IMR-90 (cell line): ENCODE measurements around the gene PFKL. TPM values are rescaled to one million over a fixed set of nuclear protein-coding genes. Genes with fewer than 3 reads are reported as not detected.
A peak's percentile ranks its signal among the peaks of the same experiment; 100 is the strongest.

ENCODE experiments used
- ATAC-seq: fragments of 200-7000 bp; cut with Tn5 transposase; 2 replicates; pipeline ENCODE4 v1.9.1; 2020; ENCODE audit warnings: low read depth, mild to moderate bottlenecking, moderate library complexity
- BruUV-seq: library from RNA; stranded (reverse); fragments of 400-500 nt; replicated peaks from 2 replicates; lab custom pipeline; 2021; lab: Mats Ljungman, UMichigan
- CTCF ChIA-PET: fragments of 300-600 bp; formaldehyde crosslinking; extraction: SDS; loops from one replicate; lab custom pipeline; 2021; ENCODE audit warnings: antibody characterized with exemption; lab: Yijun Ruan, JAX
- POLR2A ChIA-PET: fragments of 300-600 bp; sonication (Branson Sonifier 250); formaldehyde crosslinking; loops from one replicate; lab custom pipeline; 2022; ENCODE audit warnings: antibody characterized with exemption; ENCODE audit not compliant: unreplicated experiment; lab: Charles Lee
- DNase-seq: peaks from one replicate; pipeline ENCODE4 v3.0.0; 2013
- H2AFZ ChIP-seq: replicated peaks from 2 replicates; pipeline ENCODE3; 2013; ENCODE audit warnings: low read length, mild to moderate bottlenecking; ENCODE audit not compliant: poor library complexity
- H2AK5ac ChIP-seq: 2 replicates; pipeline ENCODE4 v1.6.1; 2013; ENCODE audit warnings: low read depth, low read length, inconsistent platforms
- H2AK9ac ChIP-seq: replicated peaks from 2 replicates; pipeline ENCODE3; 2013; ENCODE audit warnings: mild to moderate bottlenecking, low read depth, low read length, moderate library complexity; ENCODE audit not compliant: poor library complexity
- H2BK120ac ChIP-seq: 2 replicates; pipeline ENCODE4 v1.6.1; 2013; ENCODE audit warnings: low read depth, low read length, inconsistent platforms
- H2BK15ac ChIP-seq: 3 replicates; pipeline ENCODE4 v1.6.1; 2013; ENCODE audit warnings: low read depth, low read length, inconsistent platforms
- H2BK20ac ChIP-seq: 2 replicates; pipeline ENCODE4 v1.6.1; 2013; ENCODE audit warnings: low read depth, mild to moderate bottlenecking, inconsistent platforms, low read length, moderate library complexity
- H2BK5ac ChIP-seq: 2 replicates; pipeline ENCODE4 v1.6.1; 2013; ENCODE audit warnings: mild to moderate bottlenecking, low read depth, low read length, inconsistent platforms; ENCODE audit not compliant: poor library complexity, severe bottlenecking
- H3K14ac ChIP-seq: replicated peaks from 2 replicates; pipeline ENCODE4 v1.6.1; 2013; ENCODE audit warnings: low read depth, low read length, inconsistent platforms
- H3K18ac ChIP-seq: 2 replicates; pipeline ENCODE4 v1.6.1; 2013; ENCODE audit warnings: low read depth, low read length, control low read depth
- H3K23ac ChIP-seq: 2 replicates; pipeline ENCODE4 v1.6.1; 2013; ENCODE audit warnings: low read depth, low read length, inconsistent platforms
- H3K27ac ChIP-seq: 2 replicates; pipeline ENCODE4 v1.5.1; 2013; ENCODE audit warnings: mild to moderate bottlenecking, control low read depth, low read length; ENCODE audit not compliant: insufficient read depth
- H3K27me3 ChIP-seq: 2 replicates; pipeline ENCODE4 v1.6.1; 2013; ENCODE audit warnings: low read length; ENCODE audit not compliant: control insufficient read depth, insufficient read depth
- H3K36me3 ChIP-seq: 2 replicates; pipeline ENCODE4 v1.6.1; 2013; ENCODE audit warnings: low read length, mixed read lengths; ENCODE audit not compliant: control insufficient read depth, insufficient read depth
- H3K4ac ChIP-seq: 2 replicates; pipeline ENCODE4 v1.6.1; 2013; ENCODE audit warnings: low read depth, low read length, inconsistent platforms
- H3K4me1 ChIP-seq: 2 replicates; pipeline ENCODE4 v1.6.1; 2013; ENCODE audit warnings: low read length, mixed read lengths; ENCODE audit not compliant: control insufficient read depth, insufficient read depth
- H3K4me2 ChIP-seq: 2 replicates; pipeline ENCODE4 v1.6.1; 2013; ENCODE audit warnings: low read depth, mild to moderate bottlenecking, control low read depth, low read length, moderate library complexity
- H3K4me3 ChIP-seq: 2 replicates; pipeline ENCODE4 v1.5.1; 2013; ENCODE audit warnings: low read depth, mild to moderate bottlenecking, control low read depth, low read length, moderate library complexity; ENCODE audit not compliant: insufficient read depth
- H3K56ac ChIP-seq: 2 replicates; pipeline ENCODE4 v1.6.1; 2013; ENCODE audit warnings: low read length, inconsistent platforms; ENCODE audit not compliant: insufficient read depth; ENCODE audit errors: extremely low read depth
- H3K79me1 ChIP-seq, 2 experiments: 2 replicates each; pipeline ENCODE4 v1.6.1; 2013; ENCODE audit warnings: low read length in 2 of 2, inconsistent platforms in 1 of 2, low read depth in 1 of 2
- H3K9ac ChIP-seq: 2 replicates; pipeline ENCODE4 v1.6.1; 2013; ENCODE audit warnings: low read depth, low read length, control low read depth
- H3K9me1 ChIP-seq: 2 replicates; pipeline ENCODE4 v1.6.1; 2013; ENCODE audit warnings: low read length, inconsistent platforms; ENCODE audit not compliant: insufficient read depth
- H3K9me3 ChIP-seq: 2 replicates; pipeline ENCODE4 v1.6.1; 2013; ENCODE audit warnings: low read length; ENCODE audit not compliant: control insufficient read depth, insufficient read depth
- H4K20me1 ChIP-seq: 2 replicates; pipeline ENCODE4 v1.6.1; 2013; ENCODE audit warnings: low read length, inconsistent platforms; ENCODE audit not compliant: insufficient read depth
- H4K5ac ChIP-seq: 2 replicates; pipeline ENCODE4 v1.6.1; 2013; ENCODE audit warnings: mild to moderate bottlenecking, low read depth, low read length, control low read depth
- H4K8ac ChIP-seq, 2 experiments: 2 replicates each; pipeline ENCODE4 v1.6.1; 2013; ENCODE audit warnings: low read depth in 2 of 2, low read length in 2 of 2, control low read depth in 1 of 2, inconsistent platforms in 1 of 2
- H4K91ac ChIP-seq: 2 replicates; pipeline ENCODE4 v1.6.1; 2013; ENCODE audit warnings: low read depth, low read length, inconsistent platforms; ENCODE audit not compliant: insufficient read depth
- BHLHE40 ChIP-seq: fragments of 150-350 bp; IDR thresholded peaks from 2 replicates; pipeline ENCODE4 v1.6.1; 2016; ENCODE audit warnings: mild to moderate bottlenecking, low read depth, low read length
- MAFK ChIP-seq: IDR thresholded peaks from 2 replicates; pipeline ENCODE4 v1.6.1; 2012; ENCODE audit warnings: low read depth, low read length, improper control_type of control experiment
- MXI1 ChIP-seq: IDR thresholded peaks from 2 replicates; pipeline ENCODE4 v1.6.1; 2012; ENCODE audit warnings: low read depth, mild to moderate bottlenecking, low read length, moderate library complexity, borderline replicate concordance
- WGBS, 2 experiments: methylation state at CpG; one replicate each; pipeline versions ENCODE4 v1.1.5 to v1.1.7; 2013; ENCODE audit warnings: missing lambda C conversion rate in 2 of 2; ENCODE audit not compliant: insufficient read length in 1 of 2; ENCODE audit errors: extremely low coverage in 2 of 2; 5-methylcytosine and 5-hydroxymethylcytosine counted together
- dilution Hi-C: fragments of 300-500 bp; cut with HindIII; formaldehyde crosslinking; loops from one replicate; pipeline ENCODE4 v1.14.3; 2018; ENCODE audit warnings: low sequenced_read_pairs; ENCODE audit not compliant: unreplicated experiment
- in situ Hi-C: fragments of 300-500 bp; cut with MboI; formaldehyde crosslinking; loops from 3 replicates; pipeline ENCODE4 v1.14.3; 2019; ENCODE audit warnings: low sequenced_read_pairs, inconsistent platforms, mixed read lengths
- intact Hi-C: fragments of 100-400 bp; cut with micrococcal nuclease; formaldehyde crosslinking; loops from 2 replicates; pipeline ENCODE4 v1.10.0; 2022
- polyA plus RNA-seq, 3 experiments: library from polyadenylated mRNA; depleted of rRNA; stranded (reverse); fragments of >200 nt; gene quantifications; 2 replicates each; pipeline ENCODE4 v1.2.3, GENCODE V29; 2012; ENCODE audit warnings: low replicate concordance in 1 of 3
- total RNA-seq: library from RNA; depleted of rRNA; stranded (reverse); fragments of >200 nt; gene quantifications from 2 replicates; pipeline ENCODE4 v1.2.3, GENCODE V29; 2012

The PFKL gene
- total and polyA plus RNA-seq, 2 of the 4 experiments (the other 2 are of a cell fraction) = 103 to 126 TPM

- H3K36me3 ChIP-seq = no peaks in the 10 kb centered on the region
- H3K9me1 ChIP-seq = no peaks in the 10 kb centered on the region
- H2BK20ac ChIP-seq = no peak overlapping the region
- H3K18ac ChIP-seq = no peak overlapping the region
- peak overlapping the region; percentile 55 for H2AK9ac ChIP-seq
- no peak overlapping the region for H3K4ac ChIP-seq
- H4K8ac ChIP-seq = no peak overlapping the region
- H4K20me1 ChIP-seq = peaks cover 1% of the 10 kb centered on the region; the same call in 1 of the 2 replicates
- POLR2A ChIA-PET = no interaction called here
- H4K91ac ChIP-seq = no peak overlapping the region
- no peak overlapping the region for H2BK15ac ChIP-seq
- H2AFZ ChIP-seq = peak overlapping the region; percentile 32
- no peaks in the 10 kb centered on the region for H3K9me3 ChIP-seq
- peaks cover 4% of the 10 kb centered on the region; the same call in 1 of the 2 replicates for H3K27me3 ChIP-seq
- peaks cover 2 to 4% of the 10 kb centered on the region in 2 experiments; a peak in 3 of 4 replicates for H3K79me1 ChIP-seq
- no peak overlapping the region for H3K56ac ChIP-seq
- H3K23ac ChIP-seq = no peak overlapping the region
- ATAC-seq (no peak), DNase-seq (no peak)
- no peak overlapping the region for H3K4me3 ChIP-seq
- no peak overlapping the region for H2BK5ac ChIP-seq
- H3K9ac ChIP-seq = no peak overlapping the region
- H3K27ac ChIP-seq = no peak overlapping the region
- in situ Hi-C loops (no loop called here), intact Hi-C loops (no loop called here), dilution Hi-C loops (no loop called here)
- H3K4me2 ChIP-seq = no peak overlapping the region
- no peak overlapping the region for H3K14ac ChIP-seq
- peaks cover 6% of the 10 kb centered on the region; the same call in 1 of the 2 replicates for H3K4me1 ChIP-seq
- CTCF ChIA-PET = no interaction called here
- H2BK120ac ChIP-seq = no peak overlapping the region
- no peak for TF ChIP-seq MXI1
- TF ChIP-seq MAFK = no peak
- no peak for TF ChIP-seq BHLHE40
- H2AK5ac ChIP-seq = no peak overlapping the region
- WGBS, 2 experiments = no CpG with 5 or more reads among the region's 10 CpGs
- H4K5ac ChIP-seq = no peak overlapping the region
- BruUV-seq = no TSS peak
Measured at GRCh38 chr21:44295646-44296045, 4.2 kb upstream of the PFKL start.
